Glomerular endothelial cell (primary cell): Measurements from ENCODE around the gene C2CD4C. TPM values are rescaled to one million over a fixed set of nuclear protein-coding genes. Genes with fewer than 3 reads are reported as not detected.
"Not testable (repeated sequence)": the region's sequence is repeated elsewhere in the genome, so short reads cannot be mapped to it uniquely, and the experiment has no call there.

Experiments
- DNase-seq: peaks from one replicate; pipeline ENCODE4 v3.0.0-alpha.2; 2011; ENCODE audit warnings: low read depth, low spot score; ENCODE audit errors: extremely low read depth
- total RNA-seq: library from RNA; depleted of rRNA; stranded (reverse); fragments of >200 nt; gene quantifications from 2 replicates; pipeline ENCODE4 v1.2.3, GENCODE V29; 2015

Gene C2CD4C
- total RNA-seq, 1 donor from 2014 or later, result 0.47 TPM

DNA sequence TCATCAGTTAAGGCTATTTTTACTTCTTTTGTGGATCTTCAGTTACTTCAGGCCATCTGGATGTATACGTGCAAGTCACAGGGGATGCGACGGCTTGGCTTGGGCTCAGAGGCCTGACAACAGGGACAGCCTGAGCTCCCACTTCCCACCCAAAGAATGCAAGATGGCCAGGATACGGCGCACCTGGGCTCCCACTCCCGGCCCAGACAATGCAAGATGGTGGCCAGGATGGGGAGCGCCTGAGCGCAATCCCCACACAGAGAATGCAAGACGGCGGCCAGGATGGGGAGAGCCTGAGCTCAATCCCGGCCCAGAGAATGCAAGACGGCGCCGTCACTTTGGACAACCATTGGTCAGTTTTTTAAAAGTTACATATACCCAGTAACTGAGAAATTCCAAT, 39.1 kb downstream of the C2CD4C start:
- no peak for DNase-seq

DNA sequence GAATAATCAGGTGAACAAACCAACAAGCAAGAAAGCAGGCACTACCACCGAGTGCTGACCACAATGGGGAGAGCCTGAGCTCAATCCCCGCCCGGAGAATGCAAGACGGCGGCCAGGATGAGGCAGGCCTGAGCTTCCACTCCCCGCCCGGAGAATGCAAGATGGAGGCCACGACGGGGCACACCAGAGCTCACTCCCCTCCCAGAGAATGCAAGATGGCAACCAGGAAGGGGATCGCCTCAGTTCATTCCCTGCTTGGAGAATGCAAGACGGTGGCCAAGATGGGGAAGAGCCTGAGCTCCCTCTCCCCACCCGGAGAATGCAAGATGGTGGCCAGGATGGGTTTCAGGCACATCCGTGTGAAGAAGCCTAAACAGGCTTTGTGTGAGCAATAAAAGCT, 39.7 kb downstream of the C2CD4C start:
- no peak for DNase-seq

DNA sequence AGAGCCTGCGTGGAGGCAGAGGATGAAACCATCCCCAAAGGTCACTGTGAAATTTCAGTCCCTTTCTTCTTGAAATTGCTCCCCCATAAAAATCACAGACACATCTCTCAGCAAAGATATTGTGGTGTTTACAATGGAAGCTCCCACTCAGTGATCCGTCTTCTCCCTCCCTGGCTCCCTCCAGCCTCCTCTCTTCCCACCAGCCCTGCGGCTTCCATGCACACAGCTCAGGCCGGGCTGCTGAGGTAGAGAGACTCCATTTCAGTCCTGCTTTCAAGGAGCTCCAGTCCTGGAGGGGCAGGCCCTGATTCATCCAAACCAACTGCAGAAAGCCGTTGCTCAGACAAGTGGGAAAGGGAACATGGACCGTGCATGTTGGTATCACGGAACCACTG, 40.3 kb downstream of the C2CD4C start:
- no peak for DNase-seq

DNA sequence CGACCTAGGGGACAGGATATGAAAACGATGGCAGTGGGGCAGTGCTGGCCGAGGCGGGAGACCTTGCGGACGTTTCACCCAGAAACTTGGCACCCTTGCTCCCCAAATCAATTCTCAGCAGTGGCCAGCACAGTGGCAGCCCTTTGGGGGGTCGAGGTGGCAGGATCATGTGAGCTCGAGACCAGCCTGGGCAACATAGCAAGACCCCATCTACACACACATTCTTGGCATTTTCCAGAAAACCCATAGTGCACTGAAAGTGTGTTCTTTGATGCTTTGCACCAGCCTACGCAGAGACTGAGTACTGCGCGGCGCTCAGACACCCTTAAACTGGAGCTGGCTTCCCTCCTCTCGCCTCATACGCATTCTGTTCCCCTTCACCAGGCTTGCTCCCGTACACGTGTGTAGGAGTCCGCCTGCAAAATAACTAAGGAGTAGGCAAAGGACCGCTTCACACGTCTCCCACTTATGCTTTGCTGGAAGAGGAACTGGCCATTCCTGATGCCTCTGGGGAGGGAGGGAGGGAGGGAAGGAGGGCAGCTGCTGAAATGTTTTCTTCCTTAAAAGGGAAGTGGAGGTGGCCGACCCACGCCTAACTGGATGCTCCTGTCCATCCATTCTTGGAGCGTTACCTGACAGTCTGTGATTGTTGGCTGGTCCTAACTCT, 40.9 kb downstream of the C2CD4C start:
- DNase-seq, result no peak

DNA sequence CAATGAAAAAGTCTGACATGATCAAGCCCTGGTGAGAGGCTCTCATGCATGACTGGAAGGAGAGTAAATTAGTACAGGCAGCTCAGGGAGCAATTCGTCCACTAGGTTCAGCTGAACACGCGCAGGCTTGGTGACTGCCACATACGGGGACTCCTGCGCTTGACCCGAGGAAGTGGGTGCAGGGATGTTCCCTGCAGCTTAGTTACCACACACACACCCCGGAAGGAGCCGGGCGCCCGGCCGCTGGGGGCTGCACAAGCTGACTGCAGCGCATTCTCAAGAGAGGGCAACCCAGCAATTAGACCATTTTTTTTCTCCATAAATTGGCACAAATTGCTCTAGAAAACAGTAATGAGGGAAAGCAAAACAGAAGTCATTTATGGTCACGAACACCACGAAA, 41.4 kb downstream of the C2CD4C start:
- DNase-seq, result no peak

DNA sequence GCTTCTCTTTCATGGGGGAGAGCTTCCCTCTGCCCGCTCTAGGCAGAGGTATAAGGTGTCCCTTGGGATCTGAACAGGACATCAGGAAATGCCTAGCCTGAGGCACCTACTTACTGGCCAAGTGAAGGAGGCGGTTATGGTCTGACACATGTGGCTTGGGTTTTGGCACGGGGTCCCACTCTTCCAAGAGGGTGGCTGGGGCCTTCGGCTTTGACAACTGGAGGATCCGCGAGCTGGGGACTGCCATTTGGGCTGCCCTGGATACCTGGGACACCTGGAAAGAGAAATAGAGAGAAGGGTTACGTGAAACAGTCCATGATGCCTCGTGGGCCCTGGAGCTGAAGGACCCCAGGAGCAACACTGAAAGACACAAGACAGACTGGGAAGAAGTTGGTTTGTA, 42.0 kb downstream of the C2CD4C start:
- no peak for DNase-seq

DNA sequence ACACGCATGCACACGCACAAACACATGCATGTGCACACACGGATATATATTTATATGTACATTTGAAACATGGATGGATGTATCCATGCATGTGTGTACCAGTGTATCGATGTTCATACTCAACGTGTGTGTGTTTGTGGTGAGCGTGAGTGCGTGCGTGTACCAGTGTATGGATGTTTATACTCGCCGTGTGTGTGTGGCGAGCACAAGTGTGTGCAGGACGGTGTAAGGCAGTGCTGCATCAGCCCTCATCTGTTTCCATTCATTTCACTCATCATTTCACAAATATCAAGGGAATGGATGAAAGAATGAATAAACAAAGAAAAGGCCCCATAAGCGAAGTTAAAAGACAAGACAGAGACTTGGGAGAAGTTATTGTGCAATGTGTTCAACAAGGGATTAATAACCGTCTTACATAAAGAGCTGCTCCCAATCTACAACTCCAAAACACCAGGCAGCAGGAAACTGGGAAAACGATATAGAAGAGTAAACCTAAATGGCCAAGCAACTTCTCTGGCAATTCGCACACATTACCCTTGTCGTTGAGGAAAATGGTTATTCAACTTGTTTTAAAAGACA, 42.7 kb downstream of the C2CD4C start:
- no peak for DNase-seq

DNA sequence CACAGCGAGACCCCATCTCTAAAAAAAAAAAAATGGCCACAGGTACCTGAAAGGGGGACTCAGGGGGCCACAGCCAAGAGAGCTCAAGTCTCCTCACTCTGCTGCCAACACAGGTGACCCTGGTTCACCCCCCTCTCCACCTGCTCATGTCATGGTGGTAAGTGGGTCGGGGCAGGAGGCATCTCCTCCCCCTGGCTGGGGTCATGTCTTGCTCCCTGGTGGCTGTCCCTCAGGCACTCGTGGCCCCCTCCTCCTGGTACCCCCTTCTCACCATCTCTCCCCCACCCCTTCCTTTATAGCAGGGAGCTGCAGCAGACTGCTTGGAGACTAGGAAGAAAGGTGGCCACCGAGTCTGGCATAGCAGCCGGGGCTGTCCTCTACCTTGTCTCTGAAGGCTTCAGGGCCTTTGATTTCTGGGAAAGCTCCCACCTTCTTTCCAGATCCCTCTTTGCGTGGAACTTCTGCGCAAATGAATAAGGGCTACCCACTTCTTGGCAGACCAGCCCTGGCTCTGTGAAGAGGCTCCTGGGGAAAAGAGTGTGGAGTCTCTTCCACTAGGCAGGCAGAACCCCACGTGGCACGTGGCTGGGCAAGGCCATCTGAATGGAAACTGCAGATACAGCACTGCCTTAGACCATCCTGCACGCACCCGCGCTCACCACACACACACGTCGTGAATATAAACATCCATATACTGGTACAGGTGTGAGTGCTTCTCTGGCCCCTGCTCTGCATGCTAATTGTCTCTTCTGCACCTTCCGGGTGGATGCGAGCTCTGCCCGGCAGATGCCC, 44.3 kb downstream of the C2CD4C start:
- DNase-seq, result no peak

DNA sequence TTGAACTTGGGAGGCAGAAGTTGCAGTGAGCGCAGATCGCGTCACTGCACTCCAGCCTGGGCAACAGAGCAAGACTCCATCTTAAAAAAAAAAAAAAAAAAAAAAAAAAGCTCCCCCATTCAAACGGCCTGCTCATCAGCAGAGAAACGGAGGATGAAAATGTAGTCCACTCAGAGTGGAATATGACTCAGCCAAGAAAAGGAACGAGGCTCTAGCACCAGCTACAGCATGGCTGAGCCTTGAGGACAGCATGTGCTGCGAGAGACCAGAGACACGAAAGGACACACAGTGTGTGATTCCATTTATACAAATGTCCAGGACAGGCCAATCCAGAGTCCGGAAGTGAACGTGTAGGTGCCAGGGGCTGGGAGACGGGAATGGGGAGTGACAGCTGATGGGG, 46.3 kb downstream of the C2CD4C start:
- DNase-seq, result no peak

DNA sequence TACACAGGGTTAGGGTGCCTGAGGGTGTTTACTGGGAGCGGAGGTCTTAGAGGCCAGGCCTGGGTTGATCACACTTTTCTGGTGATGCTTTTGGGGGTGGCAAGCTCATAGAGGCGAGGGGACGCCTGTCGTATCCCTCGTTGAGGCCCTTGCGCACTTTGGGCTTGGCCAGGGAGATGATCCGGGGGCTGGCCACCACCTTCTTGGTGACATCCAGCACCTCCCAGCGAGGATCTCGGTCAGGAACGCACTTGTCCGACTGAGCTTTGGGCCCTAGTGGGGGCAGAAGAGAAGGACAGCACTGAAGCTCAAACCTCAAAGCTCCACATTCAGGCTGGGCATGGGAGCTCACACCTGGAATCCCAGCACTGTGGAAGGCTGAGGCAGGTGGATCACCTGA, 46.8 kb downstream of the C2CD4C start:
- no peak for DNase-seq

DNA sequence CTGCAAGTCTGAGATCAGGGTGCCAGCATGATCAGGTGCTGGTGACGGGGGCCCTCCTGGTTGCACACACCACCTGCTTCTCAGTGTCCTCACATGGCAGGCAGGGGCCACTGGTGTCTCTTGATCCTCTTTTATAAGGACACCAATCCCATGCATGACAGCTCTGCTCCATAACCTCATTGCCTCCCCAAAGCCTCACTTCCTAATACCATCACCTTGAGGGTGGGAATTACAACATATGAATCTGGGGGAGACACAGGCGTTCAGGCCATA, 49.4 kb downstream of the C2CD4C start:
- no peak for DNase-seq

DNA sequence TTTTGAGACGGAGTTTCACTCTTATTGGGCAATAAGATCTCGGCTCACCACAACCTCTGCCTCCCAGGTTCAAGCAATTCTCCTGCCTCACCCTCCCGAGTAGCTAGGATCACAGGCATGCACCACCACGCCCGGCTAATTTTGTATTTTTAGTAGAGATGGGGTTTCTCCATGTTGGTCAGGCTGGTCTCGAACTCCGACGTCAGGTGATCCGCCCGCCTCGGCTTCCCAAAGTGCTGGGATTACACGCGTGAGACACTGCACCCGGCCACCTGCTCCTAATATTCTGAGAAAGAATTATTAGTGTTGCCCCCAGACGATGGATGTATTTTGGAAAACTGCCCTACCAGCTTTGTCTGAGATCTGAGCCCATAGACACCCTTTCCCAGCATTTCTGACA, 53.4 kb downstream of the C2CD4C start:
- DNase-seq, result not testable (repeated sequence)

Other genes starting within 250 kb of the C2CD4C start
- 13.9 and 30.5 TPM in 2 replicates for gene PLPP2, start 117.7 kb downstream of the C2CD4C start, total RNA-seq
- gene MIER2, start 64.4 kb downstream of the C2CD4C start, total RNA-seq, result 21.0 and 38.2 TPM in 2 replicates
- gene SHC2, start 51.9 kb upstream of the C2CD4C start, total RNA-seq, result 34.3 and 35.1 TPM in 2 replicates
- 0.41 TPM in 1 of 2 replicates, not detected in the other for gene MADCAM1, start 87.3 kb upstream of the C2CD4C start, total RNA-seq
- 72.9 and 78.5 TPM in 2 replicates for gene TPGS1, start 98.3 kb upstream of the C2CD4C start, total RNA-seq
- 125 and 148 TPM in 2 replicates for gene CDC34, start 122.6 kb upstream of the C2CD4C start, total RNA-seq
- gene GZMM, start 134.9 kb upstream of the C2CD4C start, total RNA-seq, result not detected in 2 replicates
- 775 and 881 TPM in 2 replicates for gene BSG, start 163.4 kb upstream of the C2CD4C start, total RNA-seq
- gene HCN2, start 180.7 kb upstream of the C2CD4C start, total RNA-seq, result 1.1 and 2.0 TPM in 2 replicates
- 30.0 and 56.7 TPM in 2 replicates for gene POLRMT, start 224.4 kb upstream of the C2CD4C start, total RNA-seq
- gene FGF22, start 230.7 kb upstream of the C2CD4C start, total RNA-seq, result 0.35 TPM in 1 of 2 replicates, not detected in the other